Activated CD4-positive, alpha-beta memory T cell treated with anti-CD3 and anti-CD28 coated beads for 36 hours (primary cell): ENCODE results near the gene ATXN3L. TPM values are rescaled to one million over a fixed set of nuclear protein-coding genes. Genes with fewer than 3 reads are reported as not detected.
"Not testable (repeated sequence)": the region's sequence is repeated elsewhere in the genome, so short reads cannot be mapped to it uniquely, and the experiment has no call there.

Source experiments
- CTCF ChIA-PET: fragments of 350-600 bp; sonication (Branson Sonifier 250); formaldehyde crosslinking; loops from one replicate; lab custom pipeline; 2021; ENCODE audit warnings: antibody characterized with exemption, inconsistent platforms; lab: Charles Lee
- POLR2A ChIA-PET: fragments of 350-600 bp; sonication (Branson Sonifier 250); formaldehyde crosslinking; loops from one replicate; lab custom pipeline; 2021; ENCODE audit warnings: antibody characterized with exemption; lab: Charles Lee
- DNase-seq: peaks from one replicate; pipeline ENCODE4 v3.0.0-alpha.2; 2020
- H3K27ac Mint-ChIP-seq: one replicate; pipeline ENCODE4 v1.8.0; 2021; ENCODE audit warnings: mixed read lengths
- H3K27me3 Mint-ChIP-seq: one replicate; pipeline ENCODE4 v1.8.0; 2021; ENCODE audit warnings: mixed read lengths
- H3K36me3 Mint-ChIP-seq: one replicate; pipeline ENCODE4 v1.8.0; 2021; ENCODE audit warnings: mixed read lengths
- H3K4me1 Mint-ChIP-seq: one replicate; pipeline ENCODE4 v1.8.0; 2021; ENCODE audit warnings: low read depth, mixed read lengths
- H3K4me3 Mint-ChIP-seq: one replicate; pipeline ENCODE4 v1.8.0; 2021; ENCODE audit warnings: mild to moderate bottlenecking, mixed read lengths
- H3K9me3 Mint-ChIP-seq: one replicate; pipeline ENCODE4 v1.8.0; 2021; ENCODE audit warnings: mixed read lengths
- intact Hi-C: fragments of 100-400 bp; cut with micrococcal nuclease; formaldehyde crosslinking; loops from one replicate; pipeline ENCODE4 v1.15.1; 2023
- total RNA-seq, 2 experiments: library from RNA; stranded (reverse); gene quantifications; one replicate each; pipeline ENCODE4 v1.2.3, GENCODE V29; 2021

The ATXN3L gene
- total RNA-seq, 2 experiments from 2014 or later, result not detected

- H3K27me3 Mint-ChIP-seq, H3K9me3 Mint-ChIP-seq, intact Hi-C loops, H3K36me3 Mint-ChIP-seq, H3K27ac Mint-ChIP-seq, POLR2A ChIA-PET, H3K4me3 Mint-ChIP-seq: not testable (repeated sequence)
- DNase-seq, result peak; percentile 8
- H3K4me1 Mint-ChIP-seq, result peaks cover 21% of the 10 kb centered on the region
- CTCF ChIA-PET, result interaction anchor here (0.7 kb wide), 1 partner anchor 47 kb away, joined by 3 read pairs; no protein-coding TSS in a partner anchor
Observed at GRCh38 chrX:13303248-13303647, 16.6 kb downstream of the ATXN3L start.

- POLR2A ChIA-PET, result no interaction called here
- peaks cover 21% of the 10 kb centered on the region for H3K4me1 Mint-ChIP-seq
- no peak overlapping the region for H3K27ac Mint-ChIP-seq
- peaks cover 4% of the 10 kb centered on the region for H3K36me3 Mint-ChIP-seq
- no peaks in the 10 kb centered on the region for H3K27me3 Mint-ChIP-seq
- intact Hi-C loops, result no loop called here
- DNase-seq, result no peak
- no peak overlapping the region for H3K4me3 Mint-ChIP-seq
- CTCF ChIA-PET, result no interaction called here
- H3K9me3 Mint-ChIP-seq, result no peaks in the 10 kb centered on the region
Observed at GRCh38 chrX:13298836-13299235, 21.0 kb downstream of the ATXN3L start.

GRCh38 chrX:13295841-13296240, 24.0 kb downstream of the ATXN3L start:
- H3K9me3 Mint-ChIP-seq, result no peaks in the 10 kb centered on the region
- no peak for DNase-seq
- POLR2A ChIA-PET, result no interaction called here
- CTCF ChIA-PET, result no interaction called here
- H3K4me1 Mint-ChIP-seq, result peaks cover 10% of the 10 kb centered on the region
- intact Hi-C loops, result no loop called here
- H3K27me3 Mint-ChIP-seq, result no peaks in the 10 kb centered on the region
- H3K27ac Mint-ChIP-seq, result no peak overlapping the region
- no peaks in the 10 kb centered on the region for H3K36me3 Mint-ChIP-seq
- no peak overlapping the region for H3K4me3 Mint-ChIP-seq

- no peak overlapping the region for H3K4me3 Mint-ChIP-seq
- intact Hi-C loops, result no loop called here
- CTCF ChIA-PET, result interaction anchor here (0.6 kb wide), 1 partner anchor 140 kb away, joined by 3 read pairs; no protein-coding TSS in a partner anchor
- DNase-seq, result no peak
- no peaks in the 10 kb centered on the region for H3K36me3 Mint-ChIP-seq
- no peaks in the 10 kb centered on the region for H3K4me1 Mint-ChIP-seq
- H3K27ac Mint-ChIP-seq, result no peak overlapping the region
- no peaks in the 10 kb centered on the region for H3K27me3 Mint-ChIP-seq
- POLR2A ChIA-PET, result no interaction called here
- no peaks in the 10 kb centered on the region for H3K9me3 Mint-ChIP-seq
Observed at GRCh38 chrX:13293700-13294099, 26.2 kb downstream of the ATXN3L start.

GRCh38 chrX:13290891-13291614, 28.8 kb downstream of the ATXN3L start:
- ChIA-PET POLR2A (no interaction called here), CTCF (interaction anchor here (1.2 kb wide), 1 partner anchor 197 kb away, joined by 3 read pairs; no protein-coding TSS in a partner anchor)
- no peaks in the 10 kb centered on the region for H3K36me3 Mint-ChIP-seq
- H3K27me3 Mint-ChIP-seq, result no peaks in the 10 kb centered on the region
- H3K9me3 Mint-ChIP-seq, result no peaks in the 10 kb centered on the region
- H3K4me1 Mint-ChIP-seq, result no peaks in the 10 kb centered on the region
- no peak overlapping the region for H3K4me3 Mint-ChIP-seq
- intact Hi-C loops, result no loop called here
- no peak for DNase-seq
- no peak overlapping the region for H3K27ac Mint-ChIP-seq

- Mint-ChIP-seq H3K4me3 (no peak overlapping the region), H3K27ac (no peak overlapping the region), H3K4me1 (peaks cover 3% of the 10 kb centered on the region), H3K36me3 (no peaks in the 10 kb centered on the region), H3K27me3 (no peaks in the 10 kb centered on the region), H3K9me3 (peaks cover 8% of the 10 kb centered on the region)
- ChIA-PET CTCF (no interaction called here), POLR2A (no interaction called here)
- intact Hi-C loops, result no loop called here
- DNase-seq, result no peak
Observed at GRCh38 chrX:13288671-13289070, 31.2 kb downstream of the ATXN3L start.

GRCh38 chrX:13287816-13288215, 32.0 kb downstream of the ATXN3L start:
- no peak for DNase-seq
- no peak overlapping the region for H3K27ac Mint-ChIP-seq
- H3K27me3 Mint-ChIP-seq, result no peaks in the 10 kb centered on the region

GRCh38 chrX:13285693-13286092, 34.2 kb downstream of the ATXN3L start:
- no peaks in the 10 kb centered on the region for H3K36me3 Mint-ChIP-seq
- ChIA-PET CTCF (no interaction called here), POLR2A (no interaction called here)
- H3K4me3 Mint-ChIP-seq, result no peak overlapping the region
- peaks cover 3% of the 10 kb centered on the region for H3K4me1 Mint-ChIP-seq
- intact Hi-C loops, result no loop called here
- H3K27me3 Mint-ChIP-seq, result no peaks in the 10 kb centered on the region
- peaks cover 8% of the 10 kb centered on the region for H3K9me3 Mint-ChIP-seq
- H3K27ac Mint-ChIP-seq, result no peak overlapping the region
- DNase-seq, result no peak

More at GRCh38 chrX:13287816-13288215, 32.0 kb downstream of the ATXN3L start:
- intact Hi-C loops, result no loop called here
- CTCF ChIA-PET, result no interaction called here
- H3K4me3 Mint-ChIP-seq, result no peak overlapping the region
- POLR2A ChIA-PET, result no interaction called here
- H3K9me3 Mint-ChIP-seq, result peaks cover 8% of the 10 kb centered on the region
- H3K36me3 Mint-ChIP-seq, result no peaks in the 10 kb centered on the region
- peaks cover 3% of the 10 kb centered on the region for H3K4me1 Mint-ChIP-seq

- no peak overlapping the region for H3K27ac Mint-ChIP-seq
- intact Hi-C loops, result no loop called here
- H3K9me3 Mint-ChIP-seq, result peaks cover 8% of the 10 kb centered on the region
- CTCF ChIA-PET, result no interaction called here
- H3K4me3 Mint-ChIP-seq, result no peak overlapping the region
- H3K4me1 Mint-ChIP-seq, result peaks cover 3% of the 10 kb centered on the region
- no peaks in the 10 kb centered on the region for H3K27me3 Mint-ChIP-seq
- H3K36me3 Mint-ChIP-seq, result no peaks in the 10 kb centered on the region
- POLR2A ChIA-PET, result no interaction called here
- DNase-seq, result no peak
Observed at GRCh38 chrX:13285229-13285628, 34.6 kb downstream of the ATXN3L start.

GRCh38 chrX:13284570-13284969, 35.3 kb downstream of the ATXN3L start:
- Mint-ChIP-seq H3K27ac (no peak overlapping the region), H3K9me3 (peaks cover 8% of the 10 kb centered on the region), H3K4me1 (peaks cover 3% of the 10 kb centered on the region), H3K27me3 (no peaks in the 10 kb centered on the region), H3K4me3 (no peak overlapping the region), H3K36me3 (no peaks in the 10 kb centered on the region)
- no peak for DNase-seq
- ChIA-PET POLR2A (no interaction called here), CTCF (interaction anchor here (0.8 kb wide), 1 partner anchor 338 kb away, joined by 3 read pairs; no protein-coding TSS in a partner anchor)
- intact Hi-C loops, result no loop called here

GRCh38 chrX:13283950-13284546, 35.8 kb downstream of the ATXN3L start:
- intact Hi-C loops, result no loop called here
- DNase-seq, result no peak
- Mint-ChIP-seq H3K9me3 (peaks cover 8% of the 10 kb centered on the region), H3K36me3 (no peaks in the 10 kb centered on the region), H3K27ac (no peak overlapping the region), H3K27me3 (no peaks in the 10 kb centered on the region), H3K4me1 (peaks cover 4% of the 10 kb centered on the region), H3K4me3 (no peak overlapping the region)
- ChIA-PET POLR2A (no interaction called here), CTCF (interaction anchor here (0.8 kb wide), 1 partner anchor 337 kb away, joined by 3 read pairs; no protein-coding TSS in a partner anchor)

GRCh38 chrX:13283512-13283911, 36.3 kb downstream of the ATXN3L start:
- no peaks in the 10 kb centered on the region for H3K36me3 Mint-ChIP-seq
- no peak overlapping the region for H3K27ac Mint-ChIP-seq
- intact Hi-C loops, result no loop called here
- H3K27me3 Mint-ChIP-seq, result no peaks in the 10 kb centered on the region
- H3K4me1 Mint-ChIP-seq, result peaks cover 6% of the 10 kb centered on the region
- H3K9me3 Mint-ChIP-seq, result peaks cover 8% of the 10 kb centered on the region
- ChIA-PET CTCF (no interaction called here), POLR2A (no interaction called here)
- H3K4me3 Mint-ChIP-seq, result no peak overlapping the region
- DNase-seq, result no peak
